ENCODE data around the gene JMJD7.

- TF ChIP-seq CTCF (IDR thresholded peaks at IDR 0.05; ENCODE audit: low read length), result no peak
- TF ChIP-seq EZH2 (IDR thresholded peaks at IDR 0.05; ENCODE audit: borderline replicate concordance, low read length), result no peak
Observed at GRCh38 chr15:41825572-41826535, 2.0 kb upstream of the JMJD7 start.
